SU-DHL-6 (cell line): Measurements from ENCODE around the gene COX5A.

Source experiments
- H2AFZ ChIP-seq: fragments of 200-600 bp; sonication (generic); 2 replicates; pipeline ENCODE4 v1.6.1; 2014; ENCODE audit warnings: low read depth, mild to moderate bottlenecking, moderate library complexity, mixed read lengths, antibody characterized with exemption, low read length; ENCODE audit not compliant: severe bottlenecking
- H3F3A ChIP-seq: fragments of 200-600 bp; shearing (Covaris generic); 2 replicates; pipeline ENCODE4 v1.6.0; 2016; ENCODE audit warnings: antibody characterized with exemption, mild to moderate bottlenecking; ENCODE audit not compliant: insufficient read depth
- H3K27ac ChIP-seq: fragments of 200-600 bp; sonication (generic); 2 replicates; pipeline ENCODE4 v1.5.1; 2016; ENCODE audit warnings: low read depth, mild to moderate bottlenecking, low read length, moderate library complexity, mixed read lengths
- H3K27me3 ChIP-seq: fragments of 200-600 bp; sonication (generic), shearing (Covaris generic); 2 replicates; pipeline ENCODE4 v1.6.0; 2014; ENCODE audit warnings: mild to moderate bottlenecking, low read length
- H3K36me3 ChIP-seq: fragments of 200-600 bp; sonication (generic); 2 replicates; pipeline ENCODE4 v1.6.1; 2014; ENCODE audit warnings: mild to moderate bottlenecking, low read length, mixed read lengths
- H3K4me2 ChIP-seq: fragments of 300-600, 200-600 bp; shearing (Covaris generic), sonication (generic); 2 replicates; pipeline ENCODE4 v1.6.0; 2014; ENCODE audit warnings: low read length, low read depth, mild to moderate bottlenecking; ENCODE audit not compliant: poor library complexity, severe bottlenecking
- H3K4me3 ChIP-seq: fragments of 200-600 bp; sonication (generic); 2 replicates; pipeline ENCODE4 v1.5.1; 2014; ENCODE audit warnings: antibody characterized with exemption, low read length, mild to moderate bottlenecking, mixed read lengths; ENCODE audit not compliant: insufficient read depth, poor library complexity, severe bottlenecking
- H3K79me2 ChIP-seq: fragments of 200-600 bp; sonication (generic); 2 replicates; pipeline ENCODE4 v1.6.1; 2014; ENCODE audit warnings: mild to moderate bottlenecking, low read length, moderate library complexity; ENCODE audit not compliant: insufficient read depth
- H3K9ac ChIP-seq: fragments of 200-600 bp; sonication (generic); 2 replicates; pipeline ENCODE4 v1.7.0; 2014; ENCODE audit warnings: mild to moderate bottlenecking, low read length
- H3K9me2 ChIP-seq: fragments of 200-600 bp; sonication (generic); replicated peaks from 2 replicates; pipeline ENCODE4 v1.6.1; 2014; ENCODE audit warnings: low read length; ENCODE audit not compliant: insufficient read depth
- H3K9me3 ChIP-seq: fragments of 200-600 bp; sonication (generic); 2 replicates; pipeline ENCODE4 v1.6.1; 2014; ENCODE audit warnings: low read length, mixed read lengths; ENCODE audit not compliant: insufficient read depth
- H4K20me1 ChIP-seq: fragments of 200-600 bp; sonication (generic); 2 replicates; pipeline ENCODE4 v1.6.1; 2014; ENCODE audit warnings: low read depth, mild to moderate bottlenecking, antibody characterized with exemption, low read length, moderate library complexity, mixed read lengths
- CTCF ChIP-seq: fragments of 200-600 bp; sonication (generic); IDR thresholded peaks from one replicate; pipeline ENCODE4 v1.5.1; 2017; ENCODE audit warnings: antibody characterized with exemption, mild to moderate bottlenecking, low read length, moderate library complexity; ENCODE audit not compliant: insufficient read depth, poor library complexity, severe bottlenecking
- EZH2phosphoT487 ChIP-seq: fragments of 200-600 bp; sonication (generic), shearing (Covaris generic); conservative IDR thresholded peaks from 2 replicates; pipeline ENCODE4 v1.6.1; 2018; ENCODE audit warnings: mild to moderate bottlenecking, antibody characterized with exemption, low read length, moderate library complexity, mixed read lengths

The COX5A gene

GRCh38 chr15:74870436-74871215 lies 67.2 kb downstream of the COX5A start:
- Histone ChIP-seq H3K4me3 (no peak overlapping the region), H3K36me3 (peaks cover 6% of the 10 kb centered on the region; the same call in 1 of the 2 replicates), H3K9ac (peak overlapping the region; percentile 36), H3K4me2 (peak overlapping the region; percentile 40), H4K20me1 (peaks cover 3% of the 10 kb centered on the region; the same call in 1 of the 2 replicates), H3K27me3 (no peaks in the 10 kb centered on the region), H3K9me2 (no peaks in the 10 kb centered on the region), H3K9me3 (no peaks in the 10 kb centered on the region), H2AFZ (no peak overlapping the region), H3K27ac (peak overlapping the region; percentile 58), H3F3A (peaks cover 9% of the 10 kb centered on the region), H3K79me2 (peaks cover 73% of the 10 kb centered on the region)
- TF ChIP-seq EZH2phosphoT487 = no peak
- TF ChIP-seq CTCF = no peak
